Stimulated activated CD8-positive, alpha-beta memory T cell treated with anti-CD3 and anti-CD28 coated beads, Interleukin-15, amount 100 ng/mL, for 24 hours (primary cell): ENCODE results near the gene CHCHD3.
"Not testable (repeated sequence)": the region's sequence is repeated elsewhere in the genome, so short reads cannot be mapped to it uniquely, and the experiment has no call there.

Source experiments
- DNase-seq: peaks from one replicate; pipeline ENCODE4 v3.0.0-alpha.2; 2020; ENCODE audit warnings: low read depth

Gene CHCHD3

GRCh38 chr7:132947011-132947410 is 134.9 kb downstream of the CHCHD3 start:
- DNase-seq: no peak

- no peak for DNase-seq
Observed at GRCh38 chr7:132944774-132945173, 137.1 kb downstream of the CHCHD3 start.

- no peak for DNase-seq
Observed at GRCh38 chr7:132943645-132944044, 138.2 kb downstream of the CHCHD3 start.

GRCh38 chr7:132942701-132943100 is 139.2 kb downstream of the CHCHD3 start:
- no peak for DNase-seq

GRCh38 chr7:132941905-132942304 is 140.0 kb downstream of the CHCHD3 start:
- DNase-seq: no peak

GRCh38 chr7:132941428-132941827 is 140.5 kb downstream of the CHCHD3 start:
- DNase-seq: no peak

- DNase-seq: no peak
Observed at GRCh38 chr7:132940084-132940483, 141.8 kb downstream of the CHCHD3 start.

- no peak for DNase-seq
Observed at GRCh38 chr7:132939495-132939894, 142.4 kb downstream of the CHCHD3 start.

- DNase-seq: no peak
Observed at GRCh38 chr7:132937286-132937685, 144.6 kb downstream of the CHCHD3 start.

- DNase-seq: no peak
Observed at GRCh38 chr7:132935608-132936007, 146.3 kb downstream of the CHCHD3 start.

- DNase-seq: no peak
Observed at GRCh38 chr7:132934017-132934416, 147.9 kb downstream of the CHCHD3 start.

- no peak for DNase-seq
Observed at GRCh38 chr7:132933072-132933458, 148.8 kb downstream of the CHCHD3 start.

GRCh38 chr7:132932296-132933071 is 149.4 kb downstream of the CHCHD3 start:
- DNase-seq: no peak

- DNase-seq: no peak
Observed at GRCh38 chr7:132930881-132931280, 151.0 kb downstream of the CHCHD3 start.

GRCh38 chr7:132929944-132930343 is 151.9 kb downstream of the CHCHD3 start:
- DNase-seq: not testable (repeated sequence)

- DNase-seq: no peak
Observed at GRCh38 chr7:132919771-132920170, 162.1 kb downstream of the CHCHD3 start.

- no peak for DNase-seq
Observed at GRCh38 chr7:132915647-132916046, 166.2 kb downstream of the CHCHD3 start.

- DNase-seq: no peak
Observed at GRCh38 chr7:132910657-132911056, 171.2 kb downstream of the CHCHD3 start.

GRCh38 chr7:132907380-132907940 is 174.4 kb downstream of the CHCHD3 start:
- no peak for DNase-seq

- no peak for DNase-seq
Observed at GRCh38 chr7:132906193-132906835, 175.6 kb downstream of the CHCHD3 start.

GRCh38 chr7:132905136-132905535 is 176.8 kb downstream of the CHCHD3 start:
- not testable (repeated sequence) for DNase-seq

GRCh38 chr7:132904209-132904608 is 177.7 kb downstream of the CHCHD3 start:
- DNase-seq: no peak

- not testable (repeated sequence) for DNase-seq
Observed at GRCh38 chr7:132902294-132902693, 179.6 kb downstream of the CHCHD3 start.
